Activated CD8-positive, alpha-beta memory T cell treated with anti-CD3 and anti-CD28 coated beads, Interleukin-2, amount 10 ng/mL, durations not matched to agents 7 days and 5 days (primary cell): ENCODE measurements around the gene P2RX5. TPM values are rescaled to one million over a fixed set of nuclear protein-coding genes. Genes with fewer than 3 reads are reported as not detected.
A peak's percentile ranks its signal among the peaks of the same experiment; 100 is the strongest.
"Not testable (repeated sequence)": the region's sequence is repeated elsewhere in the genome, so short reads cannot be mapped to it uniquely, and the experiment has no call there.

Source experiments
- ATAC-seq: fragments of 150-1000 bp; cut with Tn5 transposase; one replicate; pipeline ENCODE4 v1.10.0; 2021; ENCODE audit warnings: moderate library complexity
- CTCF ChIA-PET: fragments of 350-600 bp; sonication (Branson Sonifier 250); formaldehyde crosslinking; loops from one replicate; lab custom pipeline; 2021; ENCODE audit warnings: antibody characterized with exemption; lab: Charles Lee
- DNase-seq: peaks from one replicate; pipeline ENCODE4 v3.0.0-alpha.2; 2020
- H3K27ac Mint-ChIP-seq: one replicate; pipeline ENCODE4 v1.8.0; 2021; ENCODE audit warnings: mild to moderate bottlenecking, mixed read lengths
- H3K27me3 Mint-ChIP-seq: one replicate; pipeline ENCODE4 v1.8.0; 2021; ENCODE audit warnings: mixed read lengths
- H3K36me3 Mint-ChIP-seq: one replicate; pipeline ENCODE4 v1.8.0; 2021; ENCODE audit warnings: mild to moderate bottlenecking, mixed read lengths
- H3K4me1 Mint-ChIP-seq: one replicate; pipeline ENCODE4 v1.8.0; 2021; ENCODE audit warnings: mixed read lengths
- H3K4me3 Mint-ChIP-seq: one replicate; pipeline ENCODE4 v1.8.0; 2021; ENCODE audit warnings: mild to moderate bottlenecking, moderate library complexity, mixed read lengths
- H3K9me3 Mint-ChIP-seq: one replicate; pipeline ENCODE4 v1.8.0; 2022; ENCODE audit warnings: low read depth, mixed read lengths
- total RNA-seq, 2 experiments: library from RNA; stranded (reverse); gene quantifications; one replicate each; pipeline ENCODE4 v1.2.3, GENCODE V29; 2021

The P2RX5 gene
- total RNA-seq, 2 experiments from 2014 or later: 18.1 to 24.6 TPM

GRCh38 chr17:3728099-3728498 lies 32.1 kb upstream of the P2RX5 start:
- not testable (repeated sequence) for H3K27me3 Mint-ChIP-seq, ATAC-seq, H3K9me3 Mint-ChIP-seq, DNase-seq, H3K4me3 Mint-ChIP-seq, H3K27ac Mint-ChIP-seq
- Mint-ChIP-seq H3K36me3 (peaks cover 39% of the 10 kb centered on the region), H3K4me1 (peaks cover 35% of the 10 kb centered on the region)
- CTCF ChIA-PET: interaction anchor here (1.0 to 4.1 kb wide), 7 partner anchors 9 to 99 kb away, joined by 3 to 41 read pairs (median 5); no protein-coding TSS in a partner anchor

- H3K27me3 Mint-ChIP-seq: no peaks in the 10 kb centered on the region
- peaks cover 44% of the 10 kb centered on the region for H3K4me1 Mint-ChIP-seq
- DNase-seq (no peak), ATAC-seq (no peak)
- no peaks in the 10 kb centered on the region for H3K9me3 Mint-ChIP-seq
- peak overlapping the region; percentile 20 for H3K27ac Mint-ChIP-seq
- CTCF ChIA-PET: interaction anchor here (1.0 to 4.1 kb wide), 8 partner anchors 10 to 119 kb away, joined by 3 to 41 read pairs (median 6); partner anchors contain the start of gene NCBP3
- H3K36me3 Mint-ChIP-seq: peaks cover 45% of the 10 kb centered on the region
- H3K4me3 Mint-ChIP-seq: no peak overlapping the region
Measured at GRCh38 chr17:3727041-3727440, 31.1 kb upstream of the P2RX5 start.

GRCh38 chr17:3724378-3725077 lies 28.6 kb upstream of the P2RX5 start:
- Mint-ChIP-seq H3K4me3 (peak overlapping the region; percentile 95), H3K27me3 (no peaks in the 10 kb centered on the region)

GRCh38 chr17:3723556-3724377 lies 27.8 kb upstream of the P2RX5 start, which contains the start of gene HASPIN:
Gene HASPIN, plus strand, starts transcription at chr17:3723903. Its CDS starts 33 bp downstream, at chr17:3723936.
- H3K9me3 Mint-ChIP-seq: no peaks in the 10 kb centered on the region
- peak; percentile 94 for ATAC-seq
- H3K27ac Mint-ChIP-seq: peak within 1 kb of the TSS; percentile 89
- H3K4me1 Mint-ChIP-seq: peaks cover 63% of the 10 kb centered on the region
- DNase-seq: peak; percentile 94
- H3K27me3 Mint-ChIP-seq: no peaks in the 10 kb centered on the region
- CTCF ChIA-PET: interaction anchor here (0.6 to 3.8 kb wide), 17 partner anchors 9 to 133 kb away, joined by 3 to 28 read pairs (median 6); partner anchors contain the start of genes NCBP3 and P2RX5
- peak within 1 kb of the TSS; percentile 95 for H3K4me3 Mint-ChIP-seq
- H3K36me3 Mint-ChIP-seq: peaks cover 57% of the 10 kb centered on the region

More at GRCh38 chr17:3724378-3725077, 28.6 kb upstream of the P2RX5 start:
- H3K4me1 Mint-ChIP-seq: peaks cover 63% of the 10 kb centered on the region
- peaks cover 59% of the 10 kb centered on the region for H3K36me3 Mint-ChIP-seq
- CTCF ChIA-PET: interaction anchor here (0.9 to 3.8 kb wide), 13 partner anchors 11 to 132 kb away, joined by 3 to 28 read pairs (median 6); partner anchors contain the start of gene P2RX5
- peak overlapping the region; percentile 80 for H3K27ac Mint-ChIP-seq
- no peaks in the 10 kb centered on the region for H3K9me3 Mint-ChIP-seq
- ATAC-seq: no peak
- DNase-seq: no peak

- H3K36me3 Mint-ChIP-seq: peaks cover 63% of the 10 kb centered on the region
- DNase-seq (no peak), ATAC-seq (no peak)
Measured at GRCh38 chr17:3723188-3723555, 27.2 kb upstream of the P2RX5 start.

GRCh38 chr17:3722716-3723115 lies 26.8 kb upstream of the P2RX5 start:
- CTCF ChIA-PET: interaction anchor here (0.9 to 3.8 kb wide), 11 partner anchors 8 to 124 kb away, joined by 3 to 28 read pairs (median 10); partner anchors contain the start of genes NCBP3 and P2RX5
- peaks cover 59% of the 10 kb centered on the region for H3K4me1 Mint-ChIP-seq
- peak overlapping the region; percentile 89 for H3K27ac Mint-ChIP-seq
- no peaks in the 10 kb centered on the region for H3K9me3 Mint-ChIP-seq
- no peaks in the 10 kb centered on the region for H3K27me3 Mint-ChIP-seq
- no peak for DNase-seq
- H3K36me3 Mint-ChIP-seq: peaks cover 62% of the 10 kb centered on the region
- peak overlapping the region; percentile 95 for H3K4me3 Mint-ChIP-seq
- ATAC-seq: no peak

More at GRCh38 chr17:3723188-3723555, 27.2 kb upstream of the P2RX5 start:
- peak overlapping the region; percentile 89 for H3K27ac Mint-ChIP-seq
- no peaks in the 10 kb centered on the region for H3K9me3 Mint-ChIP-seq
- H3K27me3 Mint-ChIP-seq: no peaks in the 10 kb centered on the region
- H3K4me1 Mint-ChIP-seq: peaks cover 63% of the 10 kb centered on the region
- peak overlapping the region; percentile 95 for H3K4me3 Mint-ChIP-seq
- CTCF ChIA-PET: interaction anchor here (0.9 to 3.8 kb wide), 13 partner anchors 8 to 133 kb away, joined by 3 to 28 read pairs (median 6); partner anchors contain the start of genes NCBP3 and P2RX5

GRCh38 chr17:3719265-3719664 lies 23.3 kb upstream of the P2RX5 start:
- H3K4me3 Mint-ChIP-seq: no peak overlapping the region
- no peak for ATAC-seq
- H3K27me3 Mint-ChIP-seq: no peaks in the 10 kb centered on the region
- H3K4me1 Mint-ChIP-seq: peaks cover 40% of the 10 kb centered on the region
- H3K9me3 Mint-ChIP-seq: no peaks in the 10 kb centered on the region
- CTCF ChIA-PET: interaction anchor here (0.6 to 1.8 kb wide), 5 partner anchors 24 to 150 kb away, joined by 3 to 4 read pairs (median 3); partner anchors contain the start of gene P2RX5
- peaks cover 62% of the 10 kb centered on the region for H3K36me3 Mint-ChIP-seq
- no peak for DNase-seq
- H3K27ac Mint-ChIP-seq: no peak overlapping the region

GRCh38 chr17:3718201-3718600 lies 22.2 kb upstream of the P2RX5 start:
- Mint-ChIP-seq H3K4me3 (no peak overlapping the region), H3K27ac (no peak overlapping the region), H3K36me3 (peaks cover 63% of the 10 kb centered on the region), H3K9me3 (no peaks in the 10 kb centered on the region), H3K27me3 (no peaks in the 10 kb centered on the region), H3K4me1 (peaks cover 43% of the 10 kb centered on the region)
- ATAC-seq: no peak
- CTCF ChIA-PET: interaction anchor here (1.1 to 1.8 kb wide), 3 partner anchors 10 to 36 kb away, joined by 3 read pairs; no protein-coding TSS in a partner anchor
- no peak for DNase-seq

GRCh38 chr17:3715296-3715695 lies 19.3 kb upstream of the P2RX5 start:
- peaks cover 45% of the 10 kb centered on the region for H3K4me1 Mint-ChIP-seq
- H3K27ac Mint-ChIP-seq: no peak overlapping the region
- no peak for ATAC-seq
- CTCF ChIA-PET: interaction anchor here (0.7 kb wide), 1 partner anchor 8 kb away, joined by 5 read pairs; the partner anchor contains the start of gene HASPIN
- no peaks in the 10 kb centered on the region for H3K27me3 Mint-ChIP-seq
- H3K4me3 Mint-ChIP-seq: no peak overlapping the region
- no peak for DNase-seq
- H3K9me3 Mint-ChIP-seq: no peaks in the 10 kb centered on the region
- H3K36me3 Mint-ChIP-seq: peaks cover 65% of the 10 kb centered on the region

- Mint-ChIP-seq H3K27ac (peak overlapping the region; percentile 84), H3K9me3 (no peaks in the 10 kb centered on the region), H3K36me3 (peaks cover 48% of the 10 kb centered on the region), H3K27me3 (no peaks in the 10 kb centered on the region), H3K4me1 (peaks cover 52% of the 10 kb centered on the region), H3K4me3 (peak overlapping the region; percentile 17)
- DNase-seq: peak; percentile 49
- ATAC-seq: no peak
- CTCF ChIA-PET: interaction anchor here (0.8 to 3.6 kb wide), 4 partner anchors 10 to 115 kb away, joined by 3 to 23 read pairs (median 14); partner anchors contain the start of genes HASPIN and P2RX5
Measured at GRCh38 chr17:3712811-3713463, 17.0 kb upstream of the P2RX5 start.

- H3K27me3 Mint-ChIP-seq: no peaks in the 10 kb centered on the region
- peaks cover 54% of the 10 kb centered on the region for H3K4me1 Mint-ChIP-seq
- CTCF ChIA-PET: interaction anchor here (0.8 to 3.6 kb wide), 11 partner anchors 12 to 662 kb away, joined by 3 to 23 read pairs (median 7); partner anchors contain the start of genes HASPIN, NCBP3 and P2RX5
- H3K4me3 Mint-ChIP-seq: peak overlapping the region; percentile 35
- ATAC-seq (peak; percentile 99), DNase-seq (peak; percentile 90)
- peak overlapping the region; percentile 83 for H3K27ac Mint-ChIP-seq
- H3K9me3 Mint-ChIP-seq: no peaks in the 10 kb centered on the region
- peaks cover 32% of the 10 kb centered on the region for H3K36me3 Mint-ChIP-seq
Measured at GRCh38 chr17:3710951-3711383, 15.0 kb upstream of the P2RX5 start.

GRCh38 chr17:3708366-3708765 lies 12.4 kb upstream of the P2RX5 start:
- H3K27ac Mint-ChIP-seq: no peak overlapping the region
- CTCF ChIA-PET: interaction anchor here (0.8 to 3.1 kb wide), 5 partner anchors 9 to 45 kb away, joined by 3 to 18 read pairs (median 3); partner anchors contain the start of genes HASPIN and P2RX5
- H3K36me3 Mint-ChIP-seq: peaks cover 18% of the 10 kb centered on the region
- H3K27me3 Mint-ChIP-seq: no peaks in the 10 kb centered on the region
- H3K4me3 Mint-ChIP-seq: no peak overlapping the region
- no peak for ATAC-seq
- peaks cover 44% of the 10 kb centered on the region for H3K4me1 Mint-ChIP-seq
- DNase-seq: no peak
- no peaks in the 10 kb centered on the region for H3K9me3 Mint-ChIP-seq
